CD14-positive monocyte (primary cell): ENCODE measurements around the gene KIF26A. TPM values are rescaled to one million over a fixed set of nuclear protein-coding genes. Genes with fewer than 3 reads are reported as not detected.

Source experiments
- DNase-seq, 3 donors: peaks; one replicate each; pipeline ENCODE4 v3.0.0-alpha.2; 2011 to 2022
- H2AFZ ChIP-seq: 2 replicates; pipeline ENCODE4 v1.6.0; 2012; ENCODE audit warnings: mild to moderate bottlenecking, low read depth, low read length, inconsistent platforms; ENCODE audit not compliant: insufficient read depth, poor library complexity, severe bottlenecking
- H3K27ac ChIP-seq, 2 donors: 1 replicate in 1 of 2; 2 replicates in 1 of 2; pipeline ENCODE4 v1.5.1; 2012 to 2013; ENCODE audit warnings: low read length in 2 of 2, control low read depth in 1 of 2, inconsistent platforms in 1 of 2, low read depth in 1 of 2, mild to moderate bottlenecking in 1 of 2
- H3K27me3 ChIP-seq, 2 donors: one replicate each; pipeline versions ENCODE4 v1.6.0 to v1.6.1; 2011 to 2013; ENCODE audit warnings: low read length in 2 of 2; ENCODE audit not compliant: control insufficient read depth in 2 of 2, insufficient read depth in 2 of 2
- H3K36me3 ChIP-seq, 2 donors: replicated peaks in 1 of 2; 1 replicate in 1 of 2; 2 replicates in 1 of 2; pipeline versions ENCODE4 v1.5.1 to v1.6.1; 2012 to 2013; ENCODE audit warnings: low read length in 2 of 2, control low read depth in 1 of 2, inconsistent platforms in 1 of 2, mild to moderate bottlenecking in 1 of 2; ENCODE audit not compliant: insufficient read depth in 2 of 2, control insufficient read depth in 1 of 2
- H3K4me1 ChIP-seq, 2 donors: 1 replicate in 1 of 2; 2 replicates in 1 of 2; pipeline versions ENCODE4 v1.5.1 to v1.6.1; 2012 to 2013; ENCODE audit warnings: low read length in 2 of 2, control low read depth in 1 of 2, inconsistent platforms in 1 of 2, mild to moderate bottlenecking in 1 of 2, moderate library complexity in 1 of 2; ENCODE audit not compliant: insufficient read depth in 2 of 2, control insufficient read depth in 1 of 2
- H3K4me2 ChIP-seq: replicated peaks from 2 replicates; pipeline ENCODE3; 2012; ENCODE audit warnings: low read length, moderate library complexity, mild to moderate bottlenecking; ENCODE audit not compliant: poor library complexity, severe bottlenecking; ENCODE audit errors: extremely low read depth
- H3K4me3 ChIP-seq, 3 experiments: fragments of 200-600 bp in 1 of 3; sonication (generic) in 1 of 3; replicated peaks in 1 of 3; 1 replicate in 2 of 3; 2 replicates in 1 of 3; pipeline ENCODE4 v1.5.1; 2011 to 2013; ENCODE audit warnings: low read length in 3 of 3, mild to moderate bottlenecking in 3 of 3, control low read depth in 2 of 3, low read depth in 2 of 3, inconsistent platforms in 1 of 3, moderate library complexity in 1 of 3
- H3K79me2 ChIP-seq: 2 replicates; pipeline ENCODE4 v1.6.0; 2012; ENCODE audit warnings: mild to moderate bottlenecking, control low read depth, inconsistent platforms, low read length, moderate library complexity; ENCODE audit not compliant: insufficient read depth
- H3K9ac ChIP-seq: 2 replicates; pipeline ENCODE4 v1.6.0; 2017; ENCODE audit warnings: low read length, mild to moderate bottlenecking; ENCODE audit not compliant: insufficient read depth, poor library complexity, severe bottlenecking
- H3K9me3 ChIP-seq, 2 donors: replicated peaks in 1 of 2; 1 replicate in 1 of 2; 2 replicates in 1 of 2; pipeline versions ENCODE4 v1.5.1 to v1.6.1; 2012 to 2013; ENCODE audit warnings: low read length in 2 of 2, control low read depth in 1 of 2; ENCODE audit not compliant: control insufficient read depth in 1 of 2, insufficient read depth in 1 of 2
- H4K20me1 ChIP-seq: 2 replicates; pipeline ENCODE4 v1.6.0; 2012; ENCODE audit warnings: mild to moderate bottlenecking, low read length, control low read depth, moderate library complexity; ENCODE audit not compliant: insufficient read depth
- H3K27ac Mint-ChIP-seq, 7 donors: one replicate each; pipeline ENCODE4 v1.8.0; 2020; ENCODE audit warnings: mild to moderate bottlenecking in 7 of 7, mixed read lengths in 7 of 7, moderate library complexity in 6 of 7, inconsistent platforms in 2 of 7
- H3K27me3 Mint-ChIP-seq, 3 donors: one replicate each; pipeline ENCODE4 v1.8.0; 2021 to 2022; ENCODE audit warnings: low read depth in 3 of 3, mild to moderate bottlenecking in 3 of 3, mixed read lengths in 3 of 3, moderate library complexity in 3 of 3, inconsistent platforms in 1 of 3
- H3K36me3 Mint-ChIP-seq, 2 donors: one replicate each; pipeline ENCODE4 v1.8.0; 2020; ENCODE audit warnings: mixed read lengths in 2 of 2, inconsistent platforms in 1 of 2, mild to moderate bottlenecking in 1 of 2
- H3K4me1 Mint-ChIP-seq: one replicate; pipeline ENCODE4 v1.8.0; 2020; ENCODE audit warnings: mild to moderate bottlenecking, mixed read lengths
- H3K4me3 Mint-ChIP-seq, 2 donors: one replicate each; pipeline ENCODE4 v1.8.0; 2020; ENCODE audit warnings: mild to moderate bottlenecking in 2 of 2, mixed read lengths in 2 of 2, moderate library complexity in 1 of 2
- H3K9me3 Mint-ChIP-seq, 7 donors: one replicate each; pipeline ENCODE4 v1.8.0; 2020 to 2022; ENCODE audit warnings: mixed read lengths in 7 of 7, mild to moderate bottlenecking in 6 of 7, moderate library complexity in 6 of 7, inconsistent platforms in 2 of 7
- WGBS: methylation state at CpG from one replicate; pipeline ENCODE4 v1.1.5; 2013; ENCODE audit warnings: missing lambda C conversion rate; ENCODE audit not compliant: insufficient coverage; 5-methylcytosine and 5-hydroxymethylcytosine counted together
- intact Hi-C, 2 donors: fragments of 100-400 bp; cut with micrococcal nuclease; formaldehyde crosslinking; loops; one replicate each; pipeline versions ENCODE4 v1.15.0 to v1.15.1; 2023
- polyA plus RNA-seq, 3 donors: library from polyadenylated mRNA; depleted of rRNA in 1 of 3; unstranded in 2 of 3; stranded (reverse) in 1 of 3; fragments of 300-500 nt in 2 of 3; fragments of >200 nt in 1 of 3; fragmentation: Illumina TruSeq in 2 of 3; gene quantifications; 1 replicate in 2 of 3; 2 replicates in 1 of 3; pipeline ENCODE4 v1.2.3, GENCODE V29; 2012 to 2021
- TF ChIP-seq, protein P1 (sequence below): fragments of 200-600 bp; IDR thresholded peaks from one replicate; pipeline ENCODE4 v1.8.0; 2022; ENCODE audit warnings: antibody characterized with exemption, mild to moderate bottlenecking

Gene KIF26A
- polyA plus RNA-seq, 3 donors: not detected

- Mint-ChIP-seq H3K27me3 (peaks cover 0 to 21% (median 13%) of the 10 kb centered on the region in 3 donors), H3K36me3 (no peaks in the 10 kb centered on the region), H3K9me3 (peaks cover 0 to 7% (median 0%) of the 10 kb centered on the region in 7 donors), H3K4me3 (no peak overlapping the region), H3K4me1 (no peaks in the 10 kb centered on the region), H3K27ac (peak overlapping the region in 1 of 7 donors; percentile 25)
- no peaks in the 10 kb centered on the region for H3K36me3 ChIP-seq
- intact Hi-C loops: no loop called here
- DNase-seq: no peak
- H4K20me1 ChIP-seq: no peaks in the 10 kb centered on the region
- TF ChIP-seq, protein P1, sequence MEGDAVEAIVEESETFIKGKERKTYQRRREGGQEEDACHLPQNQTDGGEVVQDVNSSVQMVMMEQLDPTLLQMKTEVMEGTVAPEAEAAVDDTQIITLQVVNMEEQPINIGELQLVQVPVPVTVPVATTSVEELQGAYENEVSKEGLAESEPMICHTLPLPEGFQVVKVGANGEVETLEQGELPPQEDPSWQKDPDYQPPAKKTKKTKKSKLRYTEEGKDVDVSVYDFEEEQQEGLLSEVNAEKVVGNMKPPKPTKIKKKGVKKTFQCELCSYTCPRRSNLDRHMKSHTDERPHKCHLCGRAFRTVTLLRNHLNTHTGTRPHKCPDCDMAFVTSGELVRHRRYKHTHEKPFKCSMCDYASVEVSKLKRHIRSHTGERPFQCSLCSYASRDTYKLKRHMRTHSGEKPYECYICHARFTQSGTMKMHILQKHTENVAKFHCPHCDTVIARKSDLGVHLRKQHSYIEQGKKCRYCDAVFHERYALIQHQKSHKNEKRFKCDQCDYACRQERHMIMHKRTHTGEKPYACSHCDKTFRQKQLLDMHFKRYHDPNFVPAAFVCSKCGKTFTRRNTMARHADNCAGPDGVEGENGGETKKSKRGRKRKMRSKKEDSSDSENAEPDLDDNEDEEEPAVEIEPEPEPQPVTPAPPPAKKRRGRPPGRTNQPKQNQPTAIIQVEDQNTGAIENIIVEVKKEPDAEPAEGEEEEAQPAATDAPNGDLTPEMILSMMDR: no peak
- WGBS: 81% methylated on average over 18 of the region's 21 CpGs
- H3K4me3 ChIP-seq: no peak overlapping the region
- H3K9me3 ChIP-seq: no peaks in the 10 kb centered on the region
- H3K9ac ChIP-seq: no peak overlapping the region
- H3K4me1 ChIP-seq: no peaks in the 10 kb centered on the region
- no peaks in the 10 kb centered on the region for H3K79me2 ChIP-seq
- peaks cover 0 to 2% of the 10 kb centered on the region in 2 donors for H3K27me3 ChIP-seq
- no peak overlapping the region for H3K27ac ChIP-seq
- no peak overlapping the region for H2AFZ ChIP-seq
- no peak overlapping the region for H3K4me2 ChIP-seq
These were observed 79.3 kb downstream of the KIF26A start for GRCh38 chr14:104217486-104218360.

GRCh38 chr14:104218361-104219180, 80.2 kb downstream of the KIF26A start:
- Mint-ChIP-seq H3K9me3 (peaks cover 0 to 7% (median 0%) of the 10 kb centered on the region in 7 donors), H3K36me3 (no peaks in the 10 kb centered on the region), H3K27me3 (peaks cover 0 to 25% (median 15%) of the 10 kb centered on the region in 3 donors), H3K27ac (peak overlapping the region in 2 of 7 donors; percentile 25 to 37), H3K4me1 (no peaks in the 10 kb centered on the region), H3K4me3 (no peak overlapping the region)
- H3K4me1 ChIP-seq: no peaks in the 10 kb centered on the region
- no peak for DNase-seq
- intact Hi-C loops: no loop called here
- no peak overlapping the region for H2AFZ ChIP-seq
- H3K4me2 ChIP-seq: no peak overlapping the region
- no peaks in the 10 kb centered on the region for H3K9me3 ChIP-seq
- TF ChIP-seq, protein P1: no peak
- no peak overlapping the region for H3K4me3 ChIP-seq
- no peaks in the 10 kb centered on the region for H4K20me1 ChIP-seq
- no peaks in the 10 kb centered on the region for H3K36me3 ChIP-seq
- H3K27me3 ChIP-seq: peaks cover 0 to 2% of the 10 kb centered on the region in 2 donors
- no peaks in the 10 kb centered on the region for H3K79me2 ChIP-seq
- no peak overlapping the region for H3K27ac ChIP-seq
- 81% methylated on average over 16 of the region's 22 CpGs for WGBS
- no peak overlapping the region for H3K9ac ChIP-seq
